Frontal cortex (tissue), 4 donors: ENCODE results near the gene CCDC92. TPM values are rescaled to one million over a fixed set of nuclear protein-coding genes. Genes with fewer than 3 reads are reported as not detected.
A peak's percentile ranks its signal among the peaks of the same experiment; 100 is the strongest.

ENCODE experiments used
- DNase-seq, 2 donors: peaks; one replicate each; pipeline ENCODE4 v3.0.0; 2012; ENCODE audit warnings: low spot score in 2 of 2
- FAIRE-seq: peaks from 2 replicates; lab custom pipeline; 2012; peaks lifted over from hg19 to GRCh38; lab: Jason Lieb, UNC
- total RNA-seq: library from RNA; depleted of rRNA; stranded (reverse); fragments of >200 nt; gene quantifications from one replicate; pipeline ENCODE4 v1.2.3, GENCODE V29; 2014
- donor health status: control.
- donor health status: control.
- donor health status: control.

CCDC92 gene
- total RNA-seq, 1 donor from 2014 or later, result 14.7 TPM

DNA sequence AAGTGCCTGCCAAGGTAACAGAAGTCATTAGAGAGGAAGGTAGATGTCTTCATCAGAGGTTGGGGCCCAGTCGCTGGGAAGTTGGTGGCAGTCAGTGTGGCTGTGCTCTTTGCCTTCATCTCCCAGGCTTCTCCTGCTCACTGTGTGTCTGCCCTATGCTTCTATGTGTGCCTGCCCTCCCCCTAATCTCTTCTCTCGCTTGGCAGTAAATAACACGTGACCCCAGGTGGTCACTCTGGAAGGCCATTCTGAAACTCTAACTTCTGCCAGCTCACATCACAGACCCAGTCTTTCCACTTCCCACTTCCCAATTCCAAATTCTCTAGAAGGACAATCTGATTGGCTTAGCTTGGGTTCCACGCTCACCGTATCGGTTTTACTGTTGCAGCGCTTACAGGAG lies 9.6 kb upstream of the CCDC92 start:
- DNase-seq (no peak), FAIRE-seq (no peak)

DNA sequence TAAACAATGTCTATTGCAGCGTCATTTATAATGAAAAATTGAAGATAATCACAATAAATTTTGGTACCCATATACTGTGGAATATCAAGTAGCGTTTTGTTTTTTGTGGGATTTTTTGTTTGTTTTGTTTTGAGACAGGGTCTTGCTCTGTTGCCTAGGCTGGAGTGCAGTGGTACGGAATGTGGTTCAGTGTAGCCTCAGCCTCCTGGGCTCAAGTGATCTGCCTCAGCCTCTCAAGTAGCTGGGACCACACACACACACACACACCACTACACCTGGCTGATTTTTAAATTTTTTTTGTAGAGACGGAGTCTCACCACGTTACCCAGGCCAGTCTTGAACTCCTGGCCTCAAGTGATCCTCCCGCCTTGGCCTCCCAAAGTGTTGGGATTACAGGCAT lies 6.9 kb upstream of the CCDC92 start:
- DNase-seq (no peak), FAIRE-seq (no peak)

DNA sequence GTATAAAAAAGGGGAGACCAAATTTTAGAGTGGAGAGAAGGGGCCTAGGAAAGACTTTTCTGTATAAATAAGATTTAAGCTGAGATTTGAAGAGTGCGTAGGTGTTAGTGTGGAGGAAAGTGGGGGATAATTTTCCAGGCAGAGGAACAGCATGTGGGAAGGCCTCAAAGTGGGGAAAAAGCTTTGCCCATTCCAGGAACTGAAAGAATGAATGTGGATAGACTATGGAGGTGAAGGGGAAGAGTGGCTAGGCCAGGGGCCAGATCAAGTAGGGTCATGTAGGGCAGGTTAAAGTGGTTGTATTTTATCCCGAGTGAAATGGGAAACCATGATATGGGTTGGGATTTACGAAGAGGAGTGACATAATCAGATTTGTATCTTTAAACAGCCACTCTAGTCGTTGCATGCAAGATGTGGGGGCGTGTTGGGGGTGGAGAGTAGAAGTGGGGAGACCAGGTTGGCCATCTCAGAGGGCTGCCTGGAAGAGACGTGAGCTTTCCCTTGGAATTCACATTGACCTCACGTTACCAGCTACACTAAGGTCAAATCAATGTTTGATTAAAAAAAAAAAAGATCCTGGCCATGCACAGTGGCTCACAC lies 3.7 kb upstream of the CCDC92 start:
- no peak for FAIRE-seq
- DNase-seq, result no peak

DNA sequence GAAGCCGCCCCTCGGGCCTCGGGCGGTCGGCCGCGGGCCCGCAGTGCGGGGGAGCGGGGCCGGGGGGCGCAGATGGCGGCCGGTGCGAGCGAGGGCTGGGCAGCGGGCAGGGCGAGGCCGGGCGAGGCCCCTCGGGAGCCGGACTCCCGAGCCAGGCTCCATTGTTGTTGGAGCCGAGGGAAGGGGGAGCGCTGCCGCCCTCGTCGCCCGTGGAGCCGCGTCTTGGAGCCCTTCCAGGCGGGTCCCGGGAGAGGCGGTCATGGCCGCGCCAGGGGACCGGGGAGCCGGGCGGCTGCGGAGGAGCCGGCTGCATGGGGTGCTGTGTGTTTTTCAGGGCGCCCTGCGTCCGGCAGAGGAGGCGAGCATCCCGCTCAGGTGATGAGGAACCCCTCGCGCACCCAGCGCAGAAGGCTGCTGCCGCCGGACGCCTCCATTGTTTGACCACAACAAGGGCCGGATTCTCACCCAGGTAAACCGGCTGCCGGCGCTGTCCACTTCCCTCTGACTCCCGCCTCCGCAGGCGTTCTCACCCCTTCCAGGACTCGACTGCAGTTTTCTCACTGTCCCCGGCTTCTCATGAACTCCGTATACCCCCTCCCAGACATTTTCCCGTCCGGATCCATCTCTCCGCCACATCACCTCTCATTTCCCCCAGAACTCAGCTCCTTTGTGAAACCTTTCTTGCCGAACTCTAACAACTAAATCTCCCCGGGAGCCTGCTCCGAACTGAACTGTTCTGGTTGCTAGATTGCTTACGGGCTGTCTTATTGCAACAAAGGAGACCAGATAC lies 1.1 kb upstream of the CCDC92 start:
- FAIRE-seq (no peak), DNase-seq (peak in 1 of 2 donors; percentile 45)

DNA sequence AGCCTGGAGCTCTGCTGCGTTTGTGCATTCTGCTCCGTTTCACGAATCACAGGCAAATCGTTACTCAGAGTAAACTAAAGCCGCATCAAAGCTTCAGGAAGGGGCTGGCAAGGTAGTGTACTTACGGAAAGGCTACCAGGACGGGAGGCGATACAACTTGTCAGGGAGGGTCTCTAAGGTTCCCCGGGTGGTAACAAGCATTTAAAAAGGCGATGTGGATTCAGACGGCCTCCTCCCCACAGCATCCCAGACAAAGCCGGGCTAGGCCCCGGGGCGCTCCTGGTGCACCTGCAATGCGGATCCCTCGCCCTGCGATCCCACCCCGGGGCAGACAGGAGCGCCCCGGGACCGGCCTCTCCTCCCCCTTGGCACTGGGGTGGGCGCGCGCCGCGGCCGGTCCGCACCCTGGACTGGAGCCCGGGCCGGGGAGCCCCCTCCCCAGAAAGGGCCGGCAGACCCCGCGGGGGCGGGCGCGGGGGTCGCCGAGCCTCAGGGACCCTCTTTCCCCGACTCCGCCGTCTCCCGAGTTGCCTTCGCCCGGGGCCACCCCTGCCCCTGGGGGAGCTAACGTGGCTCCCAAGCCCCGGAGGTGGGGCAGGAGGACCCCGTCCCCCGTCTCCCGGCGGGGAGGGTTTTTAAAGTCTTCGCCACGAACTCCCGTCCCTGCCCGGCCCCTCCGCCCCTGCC lies 718 bp downstream of the CCDC92 start:
- FAIRE-seq (no peak), DNase-seq (peak in 1 of 2 donors; percentile 50)

DNA sequence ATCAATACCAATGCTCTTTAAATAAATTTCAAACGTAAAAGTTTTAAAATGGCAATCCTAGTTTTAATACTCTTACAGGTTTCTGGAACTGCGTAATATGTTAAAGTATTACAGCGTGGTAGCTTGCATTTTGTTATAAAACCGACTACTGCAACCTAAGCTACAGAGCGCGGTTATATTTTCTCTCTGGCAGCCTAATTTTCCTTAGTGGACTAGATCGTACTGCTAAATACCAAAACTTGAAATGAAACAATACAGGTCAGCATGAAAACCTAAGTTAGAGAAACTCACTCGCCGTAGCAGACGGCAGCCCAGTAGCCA lies 1.2 kb downstream of the CCDC92 start:
- DNase-seq, result no peak
- FAIRE-seq, result no peak

DNA sequence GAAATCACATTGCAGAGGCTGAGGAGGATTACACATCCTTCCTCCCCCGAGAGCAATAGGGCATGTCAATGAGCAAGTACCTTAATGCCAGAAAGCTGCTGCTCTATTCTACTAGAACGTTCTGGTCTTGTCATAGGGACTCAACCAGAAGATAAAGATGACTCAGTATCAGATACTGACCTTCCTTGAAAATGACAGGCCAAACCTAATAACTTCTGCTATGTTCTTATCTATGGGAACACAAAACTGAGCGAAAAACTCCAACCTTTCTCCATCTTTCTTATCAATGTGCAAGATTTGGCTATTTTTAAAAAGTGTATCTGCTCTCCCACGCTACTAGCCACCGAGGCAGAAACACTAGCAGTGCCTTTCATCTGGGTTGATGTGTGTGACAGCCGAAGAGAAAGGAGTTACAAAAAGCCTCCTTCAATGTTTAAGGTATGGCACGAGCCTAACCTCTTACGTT lies 5.5 kb downstream of the CCDC92 start:
- no peak for DNase-seq
- FAIRE-seq, result no peak

DNA sequence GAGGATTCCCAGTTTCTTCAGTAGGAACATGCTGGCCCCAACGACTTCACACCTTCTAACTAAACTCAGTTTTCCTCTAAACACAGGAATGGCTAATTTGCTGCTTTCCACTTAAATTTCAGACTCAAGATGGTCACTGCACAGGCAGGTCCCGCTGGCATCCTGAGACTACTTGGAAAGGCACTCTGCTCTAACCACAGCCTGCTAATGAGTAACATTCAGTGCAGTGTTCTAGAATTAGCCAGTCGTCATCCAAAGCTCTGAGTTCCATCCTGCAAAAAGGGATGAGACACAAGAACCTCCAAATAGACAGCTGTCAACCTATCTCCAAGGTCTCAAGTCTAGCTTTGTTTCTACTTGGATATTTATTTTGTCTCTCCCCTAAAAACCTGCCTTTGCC lies 6.0 kb downstream of the CCDC92 start:
- DNase-seq (no peak), FAIRE-seq (no peak)

DNA sequence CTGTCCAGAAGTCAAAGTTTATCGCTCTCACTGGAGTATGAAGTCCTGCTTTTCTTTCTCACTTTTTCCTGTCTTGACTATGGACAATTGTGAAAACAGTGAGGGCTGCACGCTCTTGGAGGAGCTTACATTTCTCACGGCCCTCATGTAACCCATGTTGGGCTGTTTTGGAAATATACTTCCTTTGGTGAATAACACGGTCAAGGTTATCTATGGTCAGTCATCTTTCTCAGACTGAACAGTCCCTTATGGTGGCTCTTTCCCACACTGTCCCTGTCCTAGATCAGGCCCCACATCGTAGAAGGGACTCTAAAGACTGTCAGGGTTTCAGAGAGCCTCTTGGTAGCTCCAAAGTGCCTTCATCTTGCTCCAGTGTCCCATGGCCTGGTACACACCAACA lies 7.2 kb downstream of the CCDC92 start:
- DNase-seq (no peak), FAIRE-seq (no peak)

DNA sequence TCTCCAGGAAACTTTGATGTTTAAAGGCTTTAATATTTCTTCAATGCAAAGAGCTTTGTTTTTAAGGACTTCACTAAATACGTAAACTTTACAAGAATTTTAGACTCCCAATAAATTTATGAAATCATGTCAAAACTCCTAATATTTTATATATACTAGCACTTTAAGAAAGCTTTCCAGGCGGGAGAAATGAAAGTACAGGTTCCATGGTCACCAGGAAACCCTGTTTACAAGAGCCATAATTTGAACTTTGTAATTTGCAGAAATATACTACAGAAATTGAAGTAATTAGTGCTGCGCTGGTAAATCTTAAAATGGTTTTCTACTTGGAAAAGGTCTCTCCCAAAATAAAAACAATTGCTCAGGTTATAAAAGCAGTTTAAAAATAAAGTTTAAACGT lies 8.8 kb downstream of the CCDC92 start:
- FAIRE-seq (no peak), DNase-seq (no peak)

DNA sequence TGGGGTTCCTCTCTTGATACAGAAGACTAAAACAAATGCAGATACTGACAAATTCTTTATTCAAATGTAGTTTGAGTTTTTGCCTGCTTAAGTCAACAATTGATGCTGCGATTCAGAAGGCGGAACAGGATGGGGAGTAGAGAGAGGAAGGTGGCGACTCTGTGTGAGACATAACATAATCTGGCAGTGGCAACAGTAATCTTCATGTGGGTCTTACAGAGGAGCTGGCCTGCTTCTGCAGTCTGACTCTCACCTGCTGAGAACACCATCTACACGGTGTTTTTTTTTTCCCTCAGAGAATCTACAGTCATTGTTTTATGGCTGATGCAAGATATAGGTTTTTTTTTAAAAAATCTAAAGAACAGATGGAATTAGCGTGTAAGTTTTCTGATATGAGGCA lies 10.1 kb downstream of the CCDC92 start:
- no peak for FAIRE-seq
- no peak for DNase-seq

DNA sequence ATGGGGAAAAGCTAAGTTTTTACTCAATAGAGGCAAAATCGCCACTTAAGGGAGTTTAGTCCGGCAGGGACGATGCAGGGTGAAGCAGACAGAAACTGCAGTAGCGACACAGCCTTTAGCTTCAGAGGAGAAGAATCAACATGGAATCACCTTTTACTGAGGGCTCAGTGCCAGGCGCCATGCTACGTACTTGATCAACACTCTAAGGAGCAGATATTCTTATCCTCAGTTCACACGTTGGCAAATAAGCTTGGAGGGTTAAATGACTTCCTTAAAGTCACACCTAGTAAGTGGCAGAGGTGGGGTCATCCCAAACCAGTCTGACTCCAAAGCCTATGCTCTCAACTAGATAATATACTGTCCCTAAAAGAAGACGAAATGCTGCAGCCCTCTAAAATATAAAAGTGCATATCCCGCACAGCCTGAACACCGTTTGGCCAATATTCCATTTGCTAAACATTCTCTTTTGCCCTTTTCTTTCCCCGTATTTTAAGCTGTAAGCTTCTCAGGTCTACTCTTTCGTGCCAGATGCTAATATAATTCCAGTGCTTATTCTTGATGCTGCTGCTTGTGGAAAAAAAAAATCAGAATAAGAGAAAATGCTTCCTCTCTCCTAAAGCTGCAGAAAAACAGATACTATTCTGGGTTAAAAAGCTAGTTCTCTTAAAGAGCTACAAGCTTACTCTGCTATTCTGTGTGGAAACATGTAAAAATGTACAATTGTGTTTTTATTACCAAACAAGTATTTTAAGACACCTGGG lies 10.9 kb downstream of the CCDC92 start:
- DNase-seq (no peak), FAIRE-seq (no peak)

DNA sequence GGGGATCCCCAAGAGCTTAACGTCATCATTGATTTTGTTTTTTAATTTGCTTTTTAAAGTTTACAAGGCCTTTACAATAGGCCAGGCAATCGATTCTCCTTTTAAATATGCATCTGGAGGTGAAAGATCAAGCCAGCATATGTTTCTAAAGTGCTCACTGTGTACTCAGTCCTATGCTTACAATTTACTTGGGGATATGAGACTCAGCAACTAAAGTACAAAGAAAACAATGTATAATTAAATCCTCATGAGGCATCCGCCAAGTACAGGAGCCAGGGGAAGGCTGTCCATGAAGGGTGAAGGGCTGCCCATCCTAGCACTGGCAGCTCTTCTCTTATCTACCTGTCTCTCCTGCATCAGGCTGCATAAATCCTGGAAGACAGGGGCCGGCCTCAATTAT lies 11.8 kb downstream of the CCDC92 start:
- no peak for DNase-seq
- no peak for FAIRE-seq

DNA sequence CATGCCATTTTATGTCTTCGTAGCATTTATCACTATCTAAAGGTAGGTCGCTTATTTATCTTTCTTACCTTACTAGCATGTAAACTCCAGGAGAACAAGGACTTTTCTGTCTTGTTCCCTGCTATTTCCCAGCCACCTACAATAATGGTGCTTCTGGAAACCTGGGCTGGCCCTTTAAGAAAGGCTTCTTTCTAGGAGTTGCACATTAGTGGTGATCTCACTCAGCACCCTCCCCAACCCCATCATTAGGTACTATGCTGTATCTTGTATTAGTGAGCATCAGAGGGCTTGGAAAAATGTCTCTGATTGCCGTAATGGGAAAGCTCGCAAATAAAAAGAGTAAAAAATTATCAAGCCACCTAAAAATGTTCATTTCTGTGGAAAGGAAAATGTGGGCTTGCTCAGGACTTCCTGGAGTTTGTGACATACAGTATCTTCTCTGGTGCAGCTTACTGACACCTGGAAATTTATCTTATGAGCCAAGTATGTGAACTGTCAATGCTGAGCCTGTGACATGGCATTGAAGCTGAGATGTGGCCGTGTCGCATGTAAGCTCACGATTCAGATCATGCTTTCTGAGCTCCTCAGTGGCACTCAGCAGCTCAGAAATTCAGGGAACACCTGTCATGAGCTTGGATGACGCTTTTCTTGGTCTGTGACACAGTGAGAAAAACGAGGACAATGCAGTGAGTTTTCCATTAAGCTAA lies 12.4 kb downstream of the CCDC92 start:
- FAIRE-seq, result no peak
- DNase-seq, result no peak

DNA sequence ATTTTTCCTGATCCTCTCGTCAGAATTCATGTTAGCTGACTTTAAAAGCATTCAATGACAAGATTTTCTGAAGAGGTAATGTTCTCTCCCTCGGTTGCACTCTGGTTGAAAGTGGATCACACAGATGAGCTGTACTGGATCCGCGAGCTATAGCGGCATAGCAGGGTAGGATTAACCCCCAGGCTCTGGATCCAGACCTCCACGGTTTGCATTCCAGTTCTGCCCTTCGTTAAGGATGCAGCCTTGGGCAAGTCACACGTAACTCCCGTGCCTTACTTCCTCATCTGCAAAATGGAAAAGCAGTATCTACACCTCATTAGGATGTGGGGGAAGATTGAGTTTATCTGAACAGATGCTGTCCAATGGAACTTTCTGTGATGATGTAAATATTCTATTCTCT lies 13.8 kb downstream of the CCDC92 start:
- DNase-seq (no peak), FAIRE-seq (no peak)

DNA sequence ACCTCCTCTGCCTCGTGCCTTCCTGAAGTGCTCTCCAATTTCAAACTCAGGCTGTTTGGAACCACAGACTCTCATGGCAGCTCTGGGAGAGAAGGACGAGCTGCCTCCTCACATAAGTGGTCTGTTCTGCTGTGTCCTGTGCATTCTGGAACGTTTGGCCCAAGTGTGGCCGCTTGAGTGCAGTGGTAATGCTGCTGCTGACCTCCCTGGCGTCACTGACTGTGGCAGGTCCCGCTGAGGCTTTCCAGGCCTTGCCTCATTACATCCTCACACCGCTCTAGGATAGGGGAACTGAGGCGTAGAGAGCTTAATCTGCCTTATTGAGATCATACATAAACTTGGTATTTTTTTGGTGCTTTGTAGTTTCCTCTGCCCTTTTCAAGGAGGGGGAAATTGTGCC lies 14.2 kb downstream of the CCDC92 start:
- DNase-seq, result no peak
- no peak for FAIRE-seq

DNA sequence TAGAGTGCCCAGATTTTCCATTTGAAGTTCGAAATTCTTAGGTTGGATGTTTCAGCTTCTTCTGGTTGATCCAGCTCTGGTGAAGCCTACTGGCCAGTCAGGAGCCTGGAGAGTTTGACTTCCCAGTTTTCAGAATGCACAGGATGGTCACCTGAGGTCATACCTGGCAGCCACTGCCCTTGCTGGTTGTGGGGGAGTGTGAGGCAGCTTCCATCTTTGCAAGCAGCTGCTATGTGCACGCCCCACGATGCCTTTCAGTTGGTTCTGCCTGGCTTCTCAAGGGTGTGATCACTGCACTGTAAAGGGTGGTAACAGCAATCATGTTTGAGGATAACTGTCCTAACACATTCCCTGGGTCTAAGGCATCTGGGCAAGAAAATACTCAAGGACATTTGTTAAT lies 15.4 kb downstream of the CCDC92 start:
- DNase-seq (no peak), FAIRE-seq (no peak)

DNA sequence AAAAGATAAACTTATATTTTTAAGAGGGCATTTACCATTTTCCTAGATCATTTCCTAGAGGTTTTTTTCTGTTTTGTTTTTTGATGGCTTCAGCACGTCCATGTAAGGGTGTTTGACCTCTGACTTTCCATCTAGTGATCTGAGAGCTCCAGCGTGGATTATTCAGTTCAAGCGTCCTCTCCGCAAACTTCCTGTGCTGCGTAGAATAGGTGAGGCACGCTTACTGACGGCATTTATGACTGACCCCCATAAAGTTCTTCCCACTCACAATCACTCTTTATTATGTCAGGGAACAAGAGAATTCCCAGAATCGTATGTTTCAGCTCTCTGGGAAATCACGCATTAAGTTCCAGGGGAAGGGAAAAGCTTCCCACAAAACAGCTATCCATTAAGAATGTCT lies 16.4 kb downstream of the CCDC92 start:
- FAIRE-seq (no peak), DNase-seq (no peak)

DNA sequence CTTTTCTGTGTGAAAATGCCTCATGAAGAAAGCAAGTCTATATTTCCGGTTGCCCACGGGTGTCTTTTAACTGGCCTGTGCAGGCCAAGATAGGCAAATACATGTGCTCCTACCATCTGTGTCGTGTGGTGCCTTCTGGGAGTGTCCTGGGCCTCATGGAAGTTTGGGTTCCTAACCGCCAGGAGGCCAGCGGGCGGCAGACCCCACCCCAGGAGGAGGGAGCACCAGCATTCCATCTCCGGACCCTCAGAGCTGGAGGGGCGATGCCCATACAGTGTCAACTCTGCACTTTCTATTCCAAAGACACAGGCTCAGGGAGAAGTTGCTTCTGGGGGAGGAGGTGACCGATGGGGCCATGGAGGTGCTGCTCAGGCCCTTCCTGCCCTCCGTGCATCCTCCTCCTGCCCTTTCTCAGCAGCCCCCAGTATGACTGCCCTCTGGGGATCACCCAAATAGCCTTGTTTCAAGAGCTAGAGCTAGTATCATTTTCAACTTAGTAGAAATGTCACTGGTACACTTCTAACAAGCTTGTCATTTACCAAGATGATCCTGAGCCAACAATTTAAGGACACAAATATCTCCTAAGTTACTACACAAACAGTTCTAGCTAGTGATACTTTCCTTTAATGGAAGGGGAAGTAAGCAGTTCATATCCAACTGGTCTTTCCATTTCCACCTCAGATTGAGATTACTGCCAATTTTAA lies 17.8 kb downstream of the CCDC92 start:
- DNase-seq (no peak), FAIRE-seq (no peak)
